NCI-H2029 (cell line): ENCODE results near the gene CYP4F2.
"Not testable (repeated sequence)": the region's sequence is repeated elsewhere in the genome, so short reads cannot be mapped to it uniquely, and the experiment has no call there.

Experiments used
- DNase-seq: peaks from one replicate; lab custom pipeline; 2025; lab: John Stamatoyannopoulos, UW

Gene CYP4F2

GRCh38 chr19:15899561-15899960 is 1.7 kb upstream of the CYP4F2 start:
- DNase-seq = not testable (repeated sequence)

GRCh38 chr19:15897026-15897737 is 692 bp downstream of the CYP4F2 start:
- no peak for DNase-seq

GRCh38 chr19:15895876-15896430 is 1.9 kb downstream of the CYP4F2 start:
- no peak for DNase-seq

- DNase-seq = no peak
These were observed 3.5 kb downstream of the CYP4F2 start for GRCh38 chr19:15894359-15894758.

- no peak for DNase-seq
These were observed 4.4 kb downstream of the CYP4F2 start for GRCh38 chr19:15893477-15893876.

GRCh38 chr19:15892012-15892411 is 5.9 kb downstream of the CYP4F2 start:
- DNase-seq = no peak

GRCh38 chr19:15891434-15891833 is 6.4 kb downstream of the CYP4F2 start:
- no peak for DNase-seq

- not testable (repeated sequence) for DNase-seq
These were observed 8.5 kb downstream of the CYP4F2 start for GRCh38 chr19:15889339-15889738.

GRCh38 chr19:15885919-15886318 is 12.0 kb downstream of the CYP4F2 start:
- DNase-seq = no peak

GRCh38 chr19:15885167-15885566 is 12.7 kb downstream of the CYP4F2 start:
- no peak for DNase-seq

GRCh38 chr19:15883329-15883728 is 14.5 kb downstream of the CYP4F2 start:
- not testable (repeated sequence) for DNase-seq

- DNase-seq = peak; percentile 18
These were observed 22.9 kb downstream of the CYP4F2 start for GRCh38 chr19:15874821-15875474.

GRCh38 chr19:15873771-15874170 is 24.1 kb downstream of the CYP4F2 start:
- not testable (repeated sequence) for DNase-seq

- peak; percentile 48 for DNase-seq
These were observed 26.3 kb downstream of the CYP4F2 start for GRCh38 chr19:15871570-15871969.

- no peak for DNase-seq
These were observed 28.0 kb downstream of the CYP4F2 start for GRCh38 chr19:15869873-15870272.

GRCh38 chr19:15869109-15869555 is 28.7 kb downstream of the CYP4F2 start:
- peak; percentile 92 for DNase-seq

- no peak for DNase-seq
These were observed 31.2 kb downstream of the CYP4F2 start for GRCh38 chr19:15866636-15867035.

- DNase-seq = no peak
These were observed 33.0 kb downstream of the CYP4F2 start for GRCh38 chr19:15864824-15865223.

GRCh38 chr19:15863272-15863671 is 34.6 kb downstream of the CYP4F2 start:
- no peak for DNase-seq

GRCh38 chr19:15862444-15862843 is 35.4 kb downstream of the CYP4F2 start:
- no peak for DNase-seq

- DNase-seq = no peak
These were observed 37.4 kb downstream of the CYP4F2 start for GRCh38 chr19:15860522-15860921.

GRCh38 chr19:15859187-15859586 is 38.7 kb downstream of the CYP4F2 start:
- DNase-seq = no peak

GRCh38 chr19:15850385-15850784 is 47.5 kb downstream of the CYP4F2 start:
- DNase-seq = no peak
